ENCODE measurements around the gene ZNF429.

DNA sequence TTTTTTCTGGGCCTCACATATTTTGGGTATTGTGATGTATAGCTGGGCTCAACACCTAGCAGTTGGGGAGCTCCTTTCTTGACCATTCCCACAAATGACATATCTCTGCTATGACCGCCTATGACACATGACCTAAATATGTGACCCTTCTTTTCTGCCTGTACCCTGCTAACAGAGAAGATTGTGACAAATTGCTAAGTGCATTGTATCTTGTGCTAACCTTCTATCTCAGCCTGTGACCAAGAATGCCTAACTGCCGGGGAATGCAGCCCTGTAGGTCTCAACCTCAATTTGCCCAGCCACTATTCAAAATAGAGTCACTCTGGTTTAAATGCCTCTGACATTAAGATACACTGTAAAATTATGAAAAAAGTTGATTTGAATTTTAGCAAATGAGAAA is 6.8 kb upstream of the ZNF429 start:
- TF ChIP-seq GATA3 (IDR thresholded peaks at IDR 0.05; ENCODE audit: low read depth, low read length) (no peak), GATA2 (IDR thresholded peaks at IDR 0.05; ENCODE audit: low read depth, low read length) (no peak)
